K562 treated with DMSO at 1 percent for 12 hours (cell line): ENCODE data around the gene GPSM3. TPM values are rescaled to one million over a fixed set of nuclear protein-coding genes. Genes with fewer than 3 reads are reported as not detected.

Experiments used
- total RNA-seq: library from RNA; unstranded; fragments of 300-600 nt; gene quantifications from 2 replicates; pipeline ENCODE4 v1.2.3, GENCODE V29; 2022; ENCODE audit not compliant: insufficient read depth

Gene GPSM3
- total RNA-seq, result 48.7 and 51.1 TPM in 2 replicates

GRCh38 chr6:32192608-32193039 is at the start of gene GPSM3:
TSS of gene GPSM3 (minus strand) at chr6:32192643. CDS start at chr6:32192513, 130 bp downstream.

GRCh38 chr6:32223258-32224235 is 31.1 kb upstream of the GPSM3 start, which contains the start of gene NOTCH4:
TSS of gene NOTCH4 (minus strand) at chr6:32224067. CDS start at chr6:32223928, 139 bp downstream.

GRCh38 chr6:32190054-32190851 is 2.2 kb downstream of the GPSM3 start, which contains the start of gene PBX2:
TSS of gene PBX2 (minus strand) at chr6:32190202. CDS start at chr6:32189915, 287 bp downstream.

GRCh38 chr6:32184084-32184640 is 8.3 kb downstream of the GPSM3 start, which contains the start of gene AGER:
TSS of gene AGER (minus strand) at chr6:32184253. CDS start at chr6:32184222, 31 bp downstream.

GRCh38 chr6:32177788-32178546 is 14.5 kb downstream of the GPSM3 start, which contains the start of gene RNF5:
TSS of gene RNF5 (plus strand) at chr6:32178405. CDS start at chr6:32178512, 107 bp downstream.

GRCh38 chr6:32175711-32176475 is 16.6 kb downstream of the GPSM3 start, which contains the start of gene AGPAT1:
TSS of gene AGPAT1 (minus strand) at chr6:32176084. CDS start at chr6:32171496, 4,588 bp downstream.

GRCh38 chr6:32164295-32164694 is 28.1 kb downstream of the GPSM3 start, which contains the start of gene EGFL8:
TSS of gene EGFL8 (plus strand) at chr6:32164595. CDS start at chr6:32166166, 1,571 bp downstream.

GRCh38 chr6:32153564-32154513 is 38.6 kb downstream of the GPSM3 start, which contains the start of gene PPT2:
TSS of gene PPT2 (plus strand) at chr6:32154141. CDS start at chr6:32154595, 454 bp downstream.

GRCh38 chr6:32151863-32152768 is 40.3 kb downstream of the GPSM3 start, which contains the start of gene PRRT1:
TSS of gene PRRT1 (minus strand) at chr6:32151939. CDS start at chr6:32151827, 112 bp downstream.

Other genes starting within 250 kb of the GPSM3 start
- 1.1 TPM in 1 of 2 replicates, not detected in the other for gene CFB, start 246.5 kb downstream of the GPSM3 start, total RNA-seq
- 77.2 and 101 TPM in 2 replicates for gene NELFE, start 233.7 kb downstream of the GPSM3 start, total RNA-seq
- 52.5 and 70.7 TPM in 2 replicates for gene SKIC2, start 233.5 kb downstream of the GPSM3 start, total RNA-seq
- 16.1 and 31.2 TPM in 2 replicates for gene DXO, start 220.5 kb downstream of the GPSM3 start, total RNA-seq
- 1.9 and 6.4 TPM in 2 replicates for gene C4A, start 210.6 kb downstream of the GPSM3 start, total RNA-seq
- 3.6 and 5.9 TPM in 2 replicates for gene C4B, start 177.8 kb downstream of the GPSM3 start, total RNA-seq
- 0.72 TPM in 1 of 2 replicates, not detected in the other for gene CYP21A2, start 154.2 kb downstream of the GPSM3 start, total RNA-seq
- gene TNXB, start 83.3 kb downstream of the GPSM3 start, total RNA-seq, result 19.3 and 23.3 TPM in 2 replicates
- gene ATF6B, start 64.4 kb downstream of the GPSM3 start, total RNA-seq, result 63.5 and 117 TPM in 2 replicates
- gene FKBPL, start 62.4 kb downstream of the GPSM3 start, total RNA-seq, result 21.4 and 31.3 TPM in 2 replicates
- 3.4 and 11.2 TPM in 2 replicates for gene PRRT1, start 40.7 kb downstream of the GPSM3 start, total RNA-seq
- 31.6 and 41.3 TPM in 2 replicates for gene PPT2, start 38.5 kb downstream of the GPSM3 start, total RNA-seq
- 9.4 and 17.1 TPM in 2 replicates for gene EGFL8, start 28.0 kb downstream of the GPSM3 start, total RNA-seq
- gene AGPAT1, start 16.6 kb downstream of the GPSM3 start, total RNA-seq, result 99.4 and 156 TPM in 2 replicates
- 263 and 302 TPM in 2 replicates for gene RNF5, start 14.2 kb downstream of the GPSM3 start, total RNA-seq
- 5.5 and 8.8 TPM in 2 replicates for gene AGER, start 8.4 kb downstream of the GPSM3 start, total RNA-seq
- gene PBX2, start 2.4 kb downstream of the GPSM3 start, total RNA-seq, result 28.1 and 63.5 TPM in 2 replicates
- 2.4 and 3.7 TPM in 2 replicates for gene NOTCH4, start 31.4 kb upstream of the GPSM3 start, total RNA-seq
- gene TSBP1, start 179.3 kb upstream of the GPSM3 start, total RNA-seq, result not detected in 2 replicates
- not detected in 2 replicates for gene BTNL2, start 214.5 kb upstream of the GPSM3 start, total RNA-seq
- not detected in 2 replicates for gene HLA-DRA, start 247.2 kb upstream of the GPSM3 start, total RNA-seq